Neural cell (in vitro differentiated cells): ENCODE measurements around the gene ANKRD6. TPM values are rescaled to one million over a fixed set of nuclear protein-coding genes. Genes with fewer than 3 reads are reported as not detected.

Experiments used
- H2AFZ ChIP-seq: fragments of 200-600, 300-800 bp; sonication (generic), shearing (Covaris generic); 2 replicates; pipeline ENCODE4 v1.6.0; 2014; ENCODE audit warnings: low read depth, mild to moderate bottlenecking, antibody characterized with exemption, low read length, moderate library complexity
- H3F3A ChIP-seq: fragments of 200-600 bp; shearing (Covaris generic); 2 replicates; pipeline ENCODE4 v1.6.1; 2016; ENCODE audit warnings: mild to moderate bottlenecking, moderate library complexity, mixed read lengths, antibody characterized with exemption, low read length; ENCODE audit not compliant: insufficient read depth, poor library complexity, severe bottlenecking
- H3K27ac ChIP-seq: fragments of 200-600, 300-800 bp; sonication (generic), shearing (Covaris generic); 2 replicates; pipeline ENCODE4 v1.5.1; 2014; ENCODE audit warnings: mild to moderate bottlenecking, low read length, moderate library complexity
- H3K27me3 ChIP-seq: fragments of 300-800, 200-600 bp; sonication (generic), shearing (Covaris generic); 2 replicates; pipeline ENCODE4 v1.6.0; 2014; ENCODE audit warnings: mild to moderate bottlenecking, low read depth, low read length, moderate library complexity; ENCODE audit not compliant: insufficient read depth
- H3K36me3 ChIP-seq: fragments of 300-800, 200-600 bp; sonication (generic), shearing (Covaris generic); 2 replicates; pipeline ENCODE4 v1.5.1; 2014; ENCODE audit warnings: mild to moderate bottlenecking, antibody characterized with exemption, low read length, moderate library complexity; ENCODE audit not compliant: insufficient read depth
- H3K4me2 ChIP-seq: fragments of 300-800, 200-600 bp; sonication (generic), shearing (Covaris generic); 2 replicates; pipeline ENCODE4 v1.6.0; 2014; ENCODE audit warnings: mild to moderate bottlenecking, low read length
- H3K4me3 ChIP-seq: fragments of 300-800, 200-600 bp; sonication (generic), shearing (Covaris generic); 2 replicates; pipeline ENCODE4 v1.5.1; 2014; ENCODE audit warnings: mild to moderate bottlenecking, low read length, moderate library complexity
- H3K79me2 ChIP-seq: fragments of 200-600 bp; shearing (Covaris generic); replicated peaks from 2 replicates; pipeline ENCODE4 v1.6.0; 2014; ENCODE audit warnings: mild to moderate bottlenecking, low read length, moderate library complexity; ENCODE audit not compliant: insufficient read depth
- H3K9ac ChIP-seq: fragments of 300-800, 200-600 bp; sonication (generic), shearing (Covaris generic); 2 replicates; pipeline ENCODE4 v1.6.1; 2016; ENCODE audit warnings: mild to moderate bottlenecking, low read length, mixed read lengths
- H3K9me2 ChIP-seq: fragments of 200-600 bp; shearing (Covaris generic); 2 replicates; pipeline ENCODE4 v1.6.1; 2016; ENCODE audit warnings: mild to moderate bottlenecking, low read length, mixed read lengths; ENCODE audit not compliant: insufficient read depth
- H3K9me3 ChIP-seq: fragments of 200-600, 300-800 bp; sonication (generic), shearing (Covaris generic); 2 replicates; pipeline ENCODE4 v1.6.1; 2016; ENCODE audit warnings: mild to moderate bottlenecking, mixed run types, low read length, moderate library complexity, mixed read lengths
- H4K20me1 ChIP-seq: fragments of 200-600 bp; shearing (Covaris generic); 2 replicates; pipeline ENCODE4 v1.6.1; 2016; ENCODE audit warnings: mild to moderate bottlenecking, mixed run types; ENCODE audit not compliant: insufficient read depth
- EP300 ChIP-seq: fragments of 450-650 bp; conservative IDR thresholded peaks from 2 replicates; pipeline ENCODE4 v1.6.1; 2014; ENCODE audit warnings: antibody characterized with exemption, mild to moderate bottlenecking, moderate library complexity; ENCODE audit not compliant: poor library complexity, severe bottlenecking
- EZH2 ChIP-seq: fragments of 200-600, 300-800 bp; shearing (Covaris generic), sonication (generic); IDR thresholded peaks from 2 replicates; pipeline ENCODE4 v1.6.1; 2014; ENCODE audit warnings: antibody characterized with exemption, low read length, borderline replicate concordance, mild to moderate bottlenecking; ENCODE audit not compliant: insufficient read depth, poor library complexity, severe bottlenecking
- MXI1 ChIP-seq: fragments of 450-650 bp; conservative IDR thresholded peaks from 2 replicates; pipeline ENCODE4 v1.6.1; 2014; ENCODE audit warnings: antibody characterized with exemption, mild to moderate bottlenecking; ENCODE audit not compliant: poor library complexity, severe bottlenecking
- POLR2AphosphoS5 ChIP-seq: IDR thresholded peaks from 2 replicates; pipeline ENCODE4 v1.6.1; 2012
- RAD21 ChIP-seq: fragments of 450-650 bp; conservative IDR thresholded peaks from 2 replicates; pipeline ENCODE4 v1.6.1; 2014; ENCODE audit warnings: antibody characterized with exemption, mild to moderate bottlenecking, moderate library complexity
- SMC3 ChIP-seq: fragments of 450-650 bp; conservative IDR thresholded peaks from 2 replicates; pipeline ENCODE4 v1.6.1; 2014; ENCODE audit warnings: antibody characterized with exemption, mild to moderate bottlenecking, moderate library complexity; ENCODE audit not compliant: poor library complexity
- TAF1 ChIP-seq: IDR thresholded peaks from 2 replicates; pipeline ENCODE4 v1.6.1; 2012; ENCODE audit warnings: low read depth
- polyA plus RNA-seq: library from polyadenylated mRNA; depleted of rRNA; stranded (reverse); fragments of >200 nt; gene quantifications from 2 replicates; pipeline ENCODE4 v1.2.3, GENCODE V29; 2014
- TF ChIP-seq, protein P1 (sequence below): IDR thresholded peaks from 2 replicates; pipeline ENCODE4 v1.6.1; 2012; ENCODE audit warnings: borderline replicate concordance
- TF ChIP-seq, protein P2 (sequence below): fragments of 450-650 bp; IDR thresholded peaks from 2 replicates; pipeline ENCODE4 v1.5.1; 2014; ENCODE audit warnings: antibody characterized with exemption, mild to moderate bottlenecking, moderate library complexity; ENCODE audit not compliant: poor library complexity, severe bottlenecking

The ANKRD6 gene
- polyA plus RNA-seq, 1 donor from 2014 or later, result 43.5 TPM

DNA sequence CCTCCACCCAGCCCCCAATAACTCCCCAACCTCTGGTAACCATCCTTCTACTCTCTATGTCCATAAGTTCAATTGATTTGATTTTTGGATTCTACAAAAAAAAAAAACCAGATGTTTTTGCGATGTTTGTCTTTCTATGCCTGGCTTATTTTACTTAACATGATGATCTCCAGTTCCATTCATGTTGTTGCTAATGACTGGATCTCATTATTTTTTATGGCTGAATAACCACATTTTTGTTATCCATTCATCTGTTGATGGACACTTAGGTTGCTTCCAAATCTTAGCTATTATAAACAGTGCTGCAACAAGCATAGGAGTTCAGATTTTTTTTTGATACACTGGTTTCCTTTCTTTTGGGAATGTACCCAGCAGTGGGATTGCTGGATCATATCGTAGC is 106.8 kb downstream of the ANKRD6 start:
- H3K9ac ChIP-seq, result no peak overlapping the region
- H3K36me3 ChIP-seq, result no peaks in the 10 kb centered on the region
- TF ChIP-seq RAD21 (no peak), SMC3 (no peak), EZH2 (no peak), MXI1 (no peak), POLR2AphosphoS5 (no peak), EP300 (no peak), TAF1 (no peak)
- TF ChIP-seq, protein P1, sequence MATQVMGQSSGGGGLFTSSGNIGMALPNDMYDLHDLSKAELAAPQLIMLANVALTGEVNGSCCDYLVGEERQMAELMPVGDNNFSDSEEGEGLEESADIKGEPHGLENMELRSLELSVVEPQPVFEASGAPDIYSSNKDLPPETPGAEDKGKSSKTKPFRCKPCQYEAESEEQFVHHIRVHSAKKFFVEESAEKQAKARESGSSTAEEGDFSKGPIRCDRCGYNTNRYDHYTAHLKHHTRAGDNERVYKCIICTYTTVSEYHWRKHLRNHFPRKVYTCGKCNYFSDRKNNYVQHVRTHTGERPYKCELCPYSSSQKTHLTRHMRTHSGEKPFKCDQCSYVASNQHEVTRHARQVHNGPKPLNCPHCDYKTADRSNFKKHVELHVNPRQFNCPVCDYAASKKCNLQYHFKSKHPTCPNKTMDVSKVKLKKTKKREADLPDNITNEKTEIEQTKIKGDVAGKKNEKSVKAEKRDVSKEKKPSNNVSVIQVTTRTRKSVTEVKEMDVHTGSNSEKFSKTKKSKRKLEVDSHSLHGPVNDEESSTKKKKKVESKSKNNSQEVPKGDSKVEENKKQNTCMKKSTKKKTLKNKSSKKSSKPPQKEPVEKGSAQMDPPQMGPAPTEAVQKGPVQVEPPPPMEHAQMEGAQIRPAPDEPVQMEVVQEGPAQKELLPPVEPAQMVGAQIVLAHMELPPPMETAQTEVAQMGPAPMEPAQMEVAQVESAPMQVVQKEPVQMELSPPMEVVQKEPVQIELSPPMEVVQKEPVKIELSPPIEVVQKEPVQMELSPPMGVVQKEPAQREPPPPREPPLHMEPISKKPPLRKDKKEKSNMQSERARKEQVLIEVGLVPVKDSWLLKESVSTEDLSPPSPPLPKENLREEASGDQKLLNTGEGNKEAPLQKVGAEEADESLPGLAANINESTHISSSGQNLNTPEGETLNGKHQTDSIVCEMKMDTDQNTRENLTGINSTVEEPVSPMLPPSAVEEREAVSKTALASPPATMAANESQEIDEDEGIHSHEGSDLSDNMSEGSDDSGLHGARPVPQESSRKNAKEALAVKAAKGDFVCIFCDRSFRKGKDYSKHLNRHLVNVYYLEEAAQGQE, result no peak
- TF ChIP-seq, protein P2, sequence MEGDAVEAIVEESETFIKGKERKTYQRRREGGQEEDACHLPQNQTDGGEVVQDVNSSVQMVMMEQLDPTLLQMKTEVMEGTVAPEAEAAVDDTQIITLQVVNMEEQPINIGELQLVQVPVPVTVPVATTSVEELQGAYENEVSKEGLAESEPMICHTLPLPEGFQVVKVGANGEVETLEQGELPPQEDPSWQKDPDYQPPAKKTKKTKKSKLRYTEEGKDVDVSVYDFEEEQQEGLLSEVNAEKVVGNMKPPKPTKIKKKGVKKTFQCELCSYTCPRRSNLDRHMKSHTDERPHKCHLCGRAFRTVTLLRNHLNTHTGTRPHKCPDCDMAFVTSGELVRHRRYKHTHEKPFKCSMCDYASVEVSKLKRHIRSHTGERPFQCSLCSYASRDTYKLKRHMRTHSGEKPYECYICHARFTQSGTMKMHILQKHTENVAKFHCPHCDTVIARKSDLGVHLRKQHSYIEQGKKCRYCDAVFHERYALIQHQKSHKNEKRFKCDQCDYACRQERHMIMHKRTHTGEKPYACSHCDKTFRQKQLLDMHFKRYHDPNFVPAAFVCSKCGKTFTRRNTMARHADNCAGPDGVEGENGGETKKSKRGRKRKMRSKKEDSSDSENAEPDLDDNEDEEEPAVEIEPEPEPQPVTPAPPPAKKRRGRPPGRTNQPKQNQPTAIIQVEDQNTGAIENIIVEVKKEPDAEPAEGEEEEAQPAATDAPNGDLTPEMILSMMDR, result no peak
- no peak overlapping the region for H3K27ac ChIP-seq
- H3K9me2 ChIP-seq, result no peaks in the 10 kb centered on the region
- H3F3A ChIP-seq, result no peaks in the 10 kb centered on the region
- H3K4me3 ChIP-seq, result no peak overlapping the region
- no peak overlapping the region for H2AFZ ChIP-seq
- H3K27me3 ChIP-seq, result no peaks in the 10 kb centered on the region
- no peak overlapping the region for H3K4me2 ChIP-seq
- H4K20me1 ChIP-seq, result no peaks in the 10 kb centered on the region
- H3K79me2 ChIP-seq, result no peaks in the 10 kb centered on the region
- no peaks in the 10 kb centered on the region for H3K9me3 ChIP-seq

DNA sequence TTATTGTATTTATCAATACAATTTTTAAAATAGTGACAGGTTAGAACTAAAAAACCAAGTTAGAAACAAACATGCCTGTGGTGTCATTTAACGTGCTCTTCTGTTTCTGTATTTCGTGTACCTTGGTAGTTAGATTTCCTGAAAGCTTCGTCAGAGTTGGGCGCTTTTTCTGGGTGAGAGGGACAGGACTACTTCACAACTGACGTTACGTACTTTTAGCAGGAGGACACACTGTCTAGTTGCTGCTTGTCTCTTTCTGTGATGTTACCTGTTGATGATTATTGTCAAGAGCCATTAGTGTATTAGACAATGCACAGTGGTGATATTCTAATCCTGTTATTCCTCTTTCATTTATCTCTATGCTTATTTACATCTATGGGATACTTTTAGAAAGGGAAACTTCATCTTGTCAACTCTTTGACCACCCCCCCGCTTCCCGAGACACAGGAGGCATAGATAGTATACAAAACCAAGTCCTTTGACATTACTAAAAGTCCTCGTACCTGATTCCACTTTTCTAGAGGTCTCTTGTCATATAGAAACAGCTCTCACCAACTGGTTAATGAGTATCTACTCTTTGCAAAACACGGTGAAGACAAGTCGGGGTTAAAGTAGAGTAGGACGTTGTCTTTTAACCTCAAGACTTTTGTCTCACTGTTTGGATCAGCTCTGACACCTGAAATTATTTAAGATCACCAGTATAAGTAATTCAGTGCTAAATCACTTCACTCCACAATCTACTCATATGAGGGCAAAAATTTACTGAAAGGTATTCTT is 109.3 kb downstream of the ANKRD6 start:
- no peaks in the 10 kb centered on the region for H3K9me2 ChIP-seq
- no peaks in the 10 kb centered on the region for H3K9me3 ChIP-seq
- no peaks in the 10 kb centered on the region for H4K20me1 ChIP-seq
- H3K27me3 ChIP-seq, result no peaks in the 10 kb centered on the region
- no peak overlapping the region for H3K9ac ChIP-seq
- H3K4me2 ChIP-seq, result no peak overlapping the region
- no peak overlapping the region for H3K4me3 ChIP-seq
- H3K36me3 ChIP-seq, result no peaks in the 10 kb centered on the region
- no peaks in the 10 kb centered on the region for H3K79me2 ChIP-seq
- H3F3A ChIP-seq, result no peaks in the 10 kb centered on the region
- no peak overlapping the region for H2AFZ ChIP-seq
- no peak overlapping the region for H3K27ac ChIP-seq
- TF ChIP-seq SMC3 (no peak), MXI1 (no peak), TAF1 (no peak), RAD21 (no peak), EZH2 (no peak), EP300 (no peak), POLR2AphosphoS5 (no peak)
- TF ChIP-seq, protein P2, result no peak
- TF ChIP-seq, protein P1, result no peak
